Measurements from ENCODE around the gene TRIP13. TPM values are rescaled to one million over a fixed set of nuclear protein-coding genes. Genes with fewer than 3 reads are reported as not detected.

TRIP13 gene
- total and polyA plus RNA-seq, 2 experiments from 2014 or later, result 10.4 to 12.4 TPM

DNA sequence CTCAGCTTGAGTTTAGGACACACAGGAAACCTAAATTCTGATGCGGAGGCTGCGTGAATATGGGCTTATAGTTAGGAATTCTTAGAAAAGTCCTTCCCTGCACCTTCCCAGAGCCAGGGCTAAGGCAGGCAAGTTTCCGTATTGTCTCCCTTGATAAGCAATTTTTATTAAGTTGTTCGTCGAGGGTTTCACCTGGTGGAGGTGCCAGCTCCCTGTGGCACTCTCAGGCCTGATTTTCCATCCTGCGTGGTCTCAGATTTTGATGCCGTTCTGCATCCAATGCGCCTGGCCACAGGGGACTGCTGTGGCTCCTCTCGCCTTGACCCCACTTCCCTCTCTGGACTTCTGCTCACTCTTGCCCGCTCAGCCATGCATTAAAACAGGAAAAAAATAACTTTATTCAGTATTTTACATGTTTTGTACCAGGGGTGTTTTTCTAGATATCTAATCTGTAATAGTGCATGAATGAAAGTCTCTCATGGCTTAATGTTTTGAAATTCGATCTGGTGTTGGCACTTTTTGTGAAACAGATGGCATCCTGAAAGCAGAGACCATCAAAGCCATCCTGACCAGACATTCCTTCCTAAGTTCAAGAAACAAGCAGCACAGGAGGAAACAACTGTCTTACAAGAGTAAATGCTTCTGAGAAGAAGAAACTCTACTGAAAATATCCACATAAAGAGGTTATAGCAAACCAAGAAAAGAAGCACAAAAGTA is 50.7 kb downstream of the TRIP13 start:
- no peak for TF ChIP-seq CTCF (IDR thresholded peaks at IDR 0.05; ENCODE audit: low read depth, low read length)
- peaks cover 4% of the 10 kb centered on the region for H3K4me1 ChIP-seq (ENCODE audit: low read depth)
- DNase-seq (ENCODE audit: low read depth in 1 of 2, low spot score in 1 of 2), result no peak
- no peak overlapping the region for H3K4me3 ChIP-seq
- no peaks in the 10 kb centered on the region for H3K36me3 ChIP-seq
- H3K9me3 ChIP-seq (ENCODE audit: low read depth), result no peaks in the 10 kb centered on the region
- peaks cover 5% of the 10 kb centered on the region for H3K27me3 ChIP-seq
- no peak overlapping the region for H3K27ac ChIP-seq

GRCh38 chr5:943918-944620 is 51.4 kb downstream of the TRIP13 start:
- Histone ChIP-seq H3K9me3 (ENCODE audit: low read depth) (no peaks in the 10 kb centered on the region), H3K4me3 (no peak overlapping the region), H3K27me3 (peaks cover 5% of the 10 kb centered on the region), H3K27ac (no peak overlapping the region), H3K4me1 (ENCODE audit: low read depth) (peaks cover 4% of the 10 kb centered on the region), H3K36me3 (no peaks in the 10 kb centered on the region)
- peak in 1 of 2 donors; percentile 34 for DNase-seq (ENCODE audit: low read depth in 1 of 2, low spot score in 1 of 2)
- no peak for TF ChIP-seq CTCF (IDR thresholded peaks at IDR 0.05; ENCODE audit: low read depth, low read length)

- Histone ChIP-seq H3K4me3 (no peak overlapping the region), H3K4me1 (ENCODE audit: low read depth) (peaks cover 4% of the 10 kb centered on the region), H3K27ac (no peak overlapping the region), H3K27me3 (peaks cover 5% of the 10 kb centered on the region), H3K36me3 (no peaks in the 10 kb centered on the region), H3K9me3 (ENCODE audit: low read depth) (no peaks in the 10 kb centered on the region)
- no peak for TF ChIP-seq CTCF (IDR thresholded peaks at IDR 0.05; ENCODE audit: low read depth, low read length)
- DNase-seq (ENCODE audit: low read depth in 1 of 2, low spot score in 1 of 2), result no peak
Measured at GRCh38 chr5:944621-944927, 51.9 kb downstream of the TRIP13 start.

- no peak for DNase-seq (ENCODE audit: low read depth in 1 of 2, low spot score in 1 of 2)
- H3K4me3 ChIP-seq, result no peak overlapping the region
- TF ChIP-seq CTCF (IDR thresholded peaks at IDR 0.05; ENCODE audit: low read depth, low read length), result no peak
- H3K36me3 ChIP-seq, result no peaks in the 10 kb centered on the region
- peaks cover 5% of the 10 kb centered on the region for H3K27me3 ChIP-seq
- no peaks in the 10 kb centered on the region for H3K9me3 ChIP-seq (ENCODE audit: low read depth)
- peaks cover 4% of the 10 kb centered on the region for H3K4me1 ChIP-seq (ENCODE audit: low read depth)
- no peak overlapping the region for H3K27ac ChIP-seq
Measured at GRCh38 chr5:944992-945685, 52.5 kb downstream of the TRIP13 start.

DNA sequence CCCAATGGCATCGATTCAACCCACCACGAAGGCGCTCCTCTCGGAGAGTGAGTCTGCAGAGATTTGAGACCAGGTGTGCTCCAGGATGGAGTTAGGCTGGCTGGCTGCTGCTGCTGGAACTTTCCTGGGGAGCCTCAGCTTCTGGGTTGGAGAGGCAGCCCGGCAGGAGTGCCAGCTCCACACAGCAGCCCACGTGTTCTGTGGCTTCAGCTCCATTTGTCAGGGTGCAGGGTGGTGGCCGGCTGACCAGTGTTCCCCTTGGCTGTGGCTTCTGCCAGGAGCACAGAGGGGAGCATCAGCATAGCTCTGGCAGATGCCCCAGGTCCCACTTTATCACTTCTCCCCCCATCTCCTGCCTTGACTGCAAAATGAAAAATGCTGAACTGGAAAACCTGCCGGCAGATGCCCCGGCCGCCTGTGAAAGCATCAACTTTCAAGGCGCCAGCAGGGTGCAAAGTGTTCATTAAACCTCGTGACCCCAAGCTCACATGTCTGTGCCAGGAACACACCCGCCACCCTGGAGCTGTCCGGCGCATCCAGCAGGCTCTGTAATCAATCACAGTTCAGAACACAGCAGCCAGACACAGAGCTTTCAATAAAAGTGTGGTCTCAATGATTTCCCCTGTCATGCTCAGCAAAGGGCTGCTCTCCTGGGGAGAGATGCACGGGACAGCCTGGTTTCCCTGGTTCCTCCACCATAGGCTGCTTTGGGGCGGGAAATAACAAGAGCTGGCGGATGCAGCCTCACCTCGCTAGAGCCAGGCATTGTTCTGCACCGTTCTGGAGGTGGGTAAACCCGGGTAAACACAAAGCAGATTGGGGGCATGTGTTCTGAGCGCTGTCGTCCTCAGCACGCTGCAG is 53.2 kb downstream of the TRIP13 start:
- no peak overlapping the region for H3K27ac ChIP-seq

More for the DNA sequence above, 53.2 kb downstream of the TRIP13 start:
- Histone ChIP-seq H3K36me3 (no peaks in the 10 kb centered on the region), H3K9me3 (ENCODE audit: low read depth) (no peaks in the 10 kb centered on the region), H3K27me3 (peaks cover 5% of the 10 kb centered on the region), H3K4me1 (ENCODE audit: low read depth) (peaks cover 4% of the 10 kb centered on the region), H3K4me3 (no peak overlapping the region)
- no peak for DNase-seq (ENCODE audit: low read depth in 1 of 2, low spot score in 1 of 2)
- no peak for TF ChIP-seq CTCF (IDR thresholded peaks at IDR 0.05; ENCODE audit: low read depth, low read length)

Measured in cardiac muscle cell (in vitro differentiated cells and primary cell).